GM18861 (cell line): ENCODE measurements around the gene ZNF519.
"Not testable (repeated sequence)": the region's sequence is repeated elsewhere in the genome, so short reads cannot be mapped to it uniquely, and the experiment has no call there.

Experiments
- ATAC-seq: cut with Tn5 transposase; IDR thresholded peaks from one replicate; pipeline ENCODE4 v1.9.1; 2021; ENCODE audit not compliant: unreplicated experiment

Gene ZNF519

DNA sequence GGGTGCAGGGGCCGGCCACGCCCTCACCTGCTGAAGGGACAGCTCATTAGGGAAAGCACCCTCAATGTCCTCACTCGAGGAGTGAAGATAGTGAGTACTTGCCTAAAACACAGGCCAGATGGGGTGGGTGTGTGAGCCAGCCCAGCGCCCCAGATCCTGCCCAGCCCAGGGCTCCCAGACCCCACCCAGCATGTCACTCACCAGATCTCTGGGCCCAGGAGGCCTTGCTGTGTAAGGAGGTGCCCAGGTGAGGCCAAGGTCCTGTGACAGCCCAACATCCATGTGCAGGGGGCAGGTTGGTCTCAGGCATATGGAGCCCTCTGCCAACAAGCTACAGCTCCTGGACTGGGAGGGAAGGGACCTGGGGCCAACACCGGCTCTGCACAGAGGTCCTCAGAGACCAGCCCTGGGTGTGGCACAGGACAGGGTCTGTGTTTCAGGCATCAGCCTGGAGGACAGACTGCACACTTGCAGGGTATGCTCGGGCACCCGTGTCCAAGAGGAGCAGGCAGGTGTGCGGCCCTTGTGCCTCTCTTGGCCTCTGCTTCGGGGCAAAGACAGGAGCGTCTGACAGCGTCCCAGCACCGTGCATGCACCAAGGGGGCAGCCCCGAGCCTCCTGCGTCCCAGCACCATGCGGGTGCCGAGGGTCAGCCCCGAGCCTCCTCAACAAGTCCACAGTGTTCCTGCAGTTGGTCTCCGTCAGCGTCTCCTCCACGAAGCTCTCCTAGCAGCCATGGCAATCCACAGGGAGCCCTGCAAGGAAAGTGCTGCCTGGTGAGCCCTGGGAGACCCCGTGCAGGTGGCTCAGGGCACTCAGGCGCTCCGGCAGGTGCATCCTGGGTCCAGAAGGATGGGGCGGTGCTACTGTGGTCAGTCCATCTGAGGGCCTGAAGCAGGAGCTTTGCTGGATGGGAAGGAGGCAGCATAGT lies 16.0 kb upstream of the ZNF519 start:
- ATAC-seq, result not testable (repeated sequence)

DNA sequence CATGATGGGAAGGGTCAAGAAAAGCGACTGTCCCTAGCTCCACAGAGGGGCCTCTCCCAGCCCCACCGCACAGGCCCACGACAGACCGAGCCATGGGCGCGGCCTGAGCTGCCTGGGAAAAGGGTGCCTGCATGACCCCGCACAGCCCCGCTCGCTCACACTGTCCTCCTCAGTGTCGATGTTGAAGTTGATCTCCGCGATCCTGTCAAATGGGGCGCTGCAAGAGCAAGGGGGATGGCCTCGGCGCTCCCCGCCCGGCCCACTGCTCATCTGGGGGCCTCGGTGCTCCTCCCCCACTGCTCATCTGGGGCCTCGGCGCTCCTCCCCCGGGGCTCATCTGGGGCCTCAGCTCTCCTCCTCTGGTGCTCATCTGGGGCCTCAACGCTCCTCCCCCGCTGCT lies 14.5 kb upstream of the ZNF519 start:
- ATAC-seq, result not testable (repeated sequence)

DNA sequence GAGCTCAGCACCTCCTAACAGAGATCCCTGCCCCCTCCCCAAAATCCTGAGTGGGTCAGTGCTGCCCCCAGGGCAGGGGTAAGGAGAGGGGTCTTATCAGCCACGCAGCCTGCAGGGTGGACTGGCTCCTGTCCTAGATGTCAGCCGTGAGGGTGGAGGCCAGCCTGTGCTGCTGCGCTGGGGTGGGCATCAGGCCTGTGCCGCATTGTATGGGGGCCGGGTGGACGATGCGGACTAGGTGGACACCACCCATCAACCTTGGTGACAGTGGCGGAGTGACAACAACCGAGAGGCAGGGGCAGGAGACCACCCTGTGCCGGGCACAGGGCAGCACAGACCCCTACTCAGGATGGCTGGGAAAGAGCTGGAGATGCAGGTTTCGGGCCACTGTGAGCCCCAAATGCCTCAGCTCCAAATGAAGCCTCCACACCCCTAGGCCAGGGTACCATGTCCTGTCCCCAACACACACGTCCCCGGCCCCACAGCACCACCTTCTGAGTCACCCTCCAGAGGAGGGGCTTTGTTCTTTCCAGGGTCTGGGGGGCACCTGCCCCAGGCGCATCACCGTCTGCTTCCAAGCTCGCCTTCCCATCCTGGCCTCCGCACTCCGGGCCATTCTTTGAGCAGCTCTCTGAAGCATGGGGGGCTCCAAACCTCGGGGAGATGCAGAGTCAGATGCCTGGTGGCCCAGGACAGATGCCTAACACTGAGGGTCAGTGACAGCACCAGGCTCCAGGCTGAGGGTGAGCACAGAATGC lies 13.5 kb upstream of the ZNF519 start:
- not testable (repeated sequence) for ATAC-seq

DNA sequence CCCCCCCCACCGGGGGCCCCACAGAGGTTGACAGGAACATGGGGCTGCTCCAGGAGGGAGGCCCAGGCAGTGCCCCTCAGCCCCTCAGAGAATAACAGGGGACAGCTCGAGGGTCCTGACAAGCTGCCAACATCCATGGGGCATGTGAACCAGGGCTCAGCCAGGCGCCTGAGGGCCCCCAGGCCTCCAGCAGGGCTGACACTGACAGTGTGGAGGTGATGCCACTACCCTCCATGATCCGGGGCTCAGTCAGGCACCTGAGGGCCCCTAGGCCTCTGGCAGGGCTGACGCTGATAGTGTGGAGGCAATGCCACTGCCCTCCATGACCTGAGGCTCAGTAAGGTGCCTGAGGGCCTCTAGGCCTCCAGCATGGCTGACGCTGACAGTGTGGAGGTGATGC lies 12.8 kb upstream of the ZNF519 start:
- ATAC-seq, result not testable (repeated sequence)

DNA sequence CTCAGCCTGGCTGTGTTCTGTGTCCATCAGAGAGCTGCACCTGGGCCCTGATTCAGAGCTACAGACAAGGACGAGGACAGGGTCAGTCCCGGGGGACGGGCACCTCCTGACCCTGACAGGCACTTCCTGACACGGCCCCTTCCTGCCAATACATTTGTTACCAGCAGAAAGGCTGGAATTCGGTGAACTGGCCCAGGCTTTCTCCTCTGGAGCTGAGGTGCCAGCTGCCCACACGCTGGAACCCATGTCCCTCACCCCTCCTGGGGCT lies 12.3 kb upstream of the ZNF519 start:
- no peak for ATAC-seq

DNA sequence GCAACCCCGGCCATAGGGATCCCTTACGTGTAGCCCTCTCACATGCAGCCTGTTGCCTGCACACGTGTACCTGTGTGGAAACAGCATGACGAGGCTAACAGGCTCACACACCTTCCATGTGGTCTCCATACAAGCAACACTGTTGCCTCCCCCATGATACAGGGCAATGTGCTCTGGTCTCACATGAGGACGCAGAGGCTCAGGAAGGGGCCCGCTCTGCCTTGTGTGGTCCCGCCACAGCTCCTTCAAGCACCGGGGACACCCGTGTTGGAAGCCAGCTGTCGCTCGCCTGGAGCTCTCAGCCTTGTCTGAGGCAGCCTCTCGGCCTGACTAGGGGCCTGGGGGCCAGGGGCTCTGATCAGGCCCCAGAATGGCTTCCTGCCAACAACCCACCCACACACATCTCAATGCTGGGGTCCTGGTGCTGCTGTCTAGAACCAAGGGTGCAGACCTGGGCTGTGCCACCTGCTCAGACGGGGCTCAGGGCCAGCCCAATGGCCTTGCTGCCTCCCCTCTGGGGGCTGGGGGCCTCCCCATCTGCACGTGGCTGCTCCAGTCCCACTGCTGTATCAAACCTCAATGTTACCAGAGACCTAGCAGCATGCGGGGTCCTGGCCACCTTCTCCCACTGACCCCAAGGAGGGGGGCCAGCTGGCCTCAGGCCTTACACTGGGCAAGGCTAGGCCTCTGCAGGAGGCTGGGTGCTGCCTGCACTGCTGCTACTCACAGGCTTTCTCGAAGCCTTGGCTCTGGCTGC lies 11.8 kb upstream of the ZNF519 start:
- ATAC-seq, result not testable (repeated sequence)

DNA sequence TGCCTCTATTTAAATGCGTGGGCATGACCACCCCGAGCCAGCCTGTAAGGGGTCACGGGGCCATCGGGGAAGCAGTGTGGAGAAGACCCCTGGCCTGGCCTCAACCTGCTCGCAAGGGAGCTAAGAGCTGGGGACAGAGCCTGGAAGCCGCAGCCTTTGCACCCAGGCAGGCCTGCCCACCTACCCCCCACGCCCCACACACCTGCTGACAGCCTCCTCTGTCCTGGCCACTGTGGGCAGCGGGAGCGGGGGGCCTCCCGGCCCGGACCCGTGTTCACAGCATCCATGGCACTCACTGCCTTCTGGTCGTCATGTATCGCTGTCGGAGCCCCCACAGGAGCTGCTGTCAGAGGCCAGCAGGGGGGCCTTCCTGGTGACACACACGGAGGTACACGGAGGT lies 11.2 kb upstream of the ZNF519 start:
- ATAC-seq, result not testable (repeated sequence)

DNA sequence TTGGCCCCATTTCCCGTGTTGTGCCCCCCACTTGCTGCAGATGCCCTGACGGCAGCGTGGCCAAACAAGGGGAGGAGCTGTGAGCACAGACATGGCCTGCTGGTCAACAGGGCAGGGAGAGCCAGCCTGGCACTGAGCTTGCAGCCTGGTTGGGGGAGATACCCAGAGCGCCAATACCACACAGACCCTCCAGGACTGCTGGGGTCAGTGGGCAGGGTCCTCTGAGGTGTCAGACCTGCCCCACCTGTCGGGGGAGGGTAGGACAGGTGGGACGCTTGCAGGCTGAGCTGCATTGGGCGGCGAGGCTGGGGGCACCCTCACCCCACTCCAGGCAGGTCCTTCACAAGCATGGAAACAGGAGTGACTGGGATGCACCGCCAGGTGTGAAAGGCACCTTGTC lies 9.9 kb upstream of the ZNF519 start:
- not testable (repeated sequence) for ATAC-seq

DNA sequence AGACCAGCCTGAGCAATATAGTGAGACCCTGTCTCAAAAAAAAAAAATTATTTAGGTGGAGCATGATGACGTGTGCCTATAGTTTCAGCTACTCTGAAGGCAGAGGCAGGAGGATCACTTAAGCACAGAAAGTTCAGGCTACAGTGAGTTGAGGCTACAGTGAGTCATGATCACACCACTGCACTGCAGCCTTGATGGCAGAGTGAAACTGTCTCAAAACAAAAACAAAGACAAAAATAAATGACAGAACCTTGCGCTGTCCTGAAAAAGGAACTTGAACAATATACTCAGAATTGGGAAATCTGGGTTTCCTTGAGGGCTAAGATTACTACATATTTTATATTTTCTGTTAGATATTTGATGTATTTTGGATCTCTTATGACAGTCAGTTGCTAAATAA lies 7.3 kb upstream of the ZNF519 start:
- ATAC-seq, result not testable (repeated sequence)

DNA sequence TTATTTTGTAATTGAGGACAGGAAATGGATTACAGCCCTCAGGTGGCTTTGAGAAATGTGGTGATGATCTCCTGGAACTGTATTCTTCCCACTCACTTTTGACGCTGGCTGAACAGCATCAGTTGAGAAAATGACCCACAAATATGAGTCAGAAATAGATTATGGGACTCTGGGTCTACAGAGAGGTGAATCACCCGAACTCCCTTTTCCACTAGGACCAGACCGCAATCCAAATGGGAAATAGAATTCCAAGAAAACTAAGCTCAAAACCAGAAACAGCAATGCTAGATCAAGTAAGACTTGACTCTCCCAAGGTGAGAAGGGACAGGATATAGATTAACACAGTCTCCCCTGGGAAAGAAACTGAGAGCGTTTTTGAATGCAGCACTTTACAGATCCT lies 5.7 kb upstream of the ZNF519 start:
- ATAC-seq, result not testable (repeated sequence)

DNA sequence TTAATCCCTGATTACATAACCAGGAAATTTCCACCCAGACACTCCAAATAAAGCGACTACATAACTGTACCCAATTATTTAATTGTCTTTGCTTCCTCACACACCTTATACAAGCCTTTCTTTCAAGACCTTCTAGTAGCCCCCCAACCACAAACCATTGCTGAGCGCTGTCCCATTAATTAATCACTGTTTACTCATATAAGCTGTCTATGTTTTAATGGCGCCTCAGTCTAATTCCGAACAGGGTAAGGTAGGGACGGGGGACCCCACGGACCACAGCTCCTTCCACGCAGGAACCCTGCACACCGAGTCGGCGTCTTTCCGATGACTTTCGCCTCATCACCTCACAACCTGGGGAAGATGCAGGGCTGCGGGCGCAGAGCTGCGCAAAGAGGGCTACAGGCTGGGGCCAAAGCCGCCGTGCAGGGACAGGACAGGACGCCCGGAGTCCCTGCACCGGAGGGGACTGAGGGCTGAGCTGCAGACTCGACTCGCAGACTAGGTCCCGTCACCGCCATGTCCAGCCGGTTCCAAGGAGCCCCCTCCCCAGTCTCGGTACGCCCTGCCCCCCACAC lies 452 bp downstream of the ZNF519 start:
- ATAC-seq, result not testable (repeated sequence)

DNA sequence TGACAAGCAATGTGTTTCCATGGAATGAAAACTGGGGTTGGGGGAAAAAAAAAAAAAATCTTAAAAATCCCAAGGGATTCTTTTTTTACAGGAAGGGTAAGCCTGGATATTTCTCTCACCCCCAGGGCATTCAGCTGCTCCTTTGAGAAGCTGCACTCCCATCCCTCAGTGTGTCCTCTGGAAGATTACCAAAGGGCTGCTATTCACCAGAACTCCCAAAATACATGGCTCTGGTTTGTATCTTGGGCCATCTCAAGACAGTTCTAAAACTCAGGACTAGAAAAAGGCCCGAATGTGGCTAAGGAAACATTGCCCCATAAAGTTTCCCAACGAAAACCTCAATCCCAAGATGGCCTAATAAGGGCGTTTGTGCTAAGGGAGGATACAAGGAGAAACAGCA lies 1.4 kb downstream of the ZNF519 start:
- ATAC-seq, result not testable (repeated sequence)

DNA sequence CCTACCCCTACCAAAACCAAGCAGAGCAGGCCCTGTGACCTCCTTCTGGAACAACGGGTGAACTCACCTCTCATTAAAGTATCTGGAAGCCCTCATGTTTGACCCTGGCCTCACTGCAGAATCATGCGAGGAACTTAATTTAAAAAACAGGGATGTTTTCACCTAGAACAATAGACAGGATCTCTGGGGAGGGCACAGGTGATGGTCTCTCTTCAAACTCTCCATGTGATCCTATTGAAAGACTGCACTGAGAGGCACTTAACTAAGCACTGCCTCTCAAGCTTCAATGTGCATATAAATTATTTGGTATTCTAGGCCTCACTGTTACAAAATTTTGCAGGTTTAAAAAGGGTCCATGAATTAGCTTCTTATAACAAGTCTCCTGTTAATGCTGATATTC lies 7.5 kb downstream of the ZNF519 start:
- no peak for ATAC-seq

DNA sequence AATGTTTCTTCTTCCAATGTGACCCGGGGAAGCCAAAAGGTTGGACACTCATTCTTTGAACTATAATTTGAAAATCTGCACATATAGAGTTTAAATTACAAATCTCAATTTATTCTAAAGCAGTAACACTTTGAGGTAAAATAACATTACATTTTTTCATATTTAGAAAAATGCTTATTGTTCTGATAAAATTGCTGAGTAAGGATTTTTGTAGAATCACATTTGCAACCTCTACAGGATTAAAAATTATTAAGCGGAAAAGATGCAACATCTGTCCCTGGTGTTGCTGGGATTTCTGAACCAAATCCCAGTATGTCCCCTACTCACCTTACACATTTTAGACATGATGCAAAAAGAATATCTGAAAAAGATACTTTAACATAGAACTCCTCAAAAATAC lies 10.1 kb downstream of the ZNF519 start:
- ATAC-seq, result no peak

DNA sequence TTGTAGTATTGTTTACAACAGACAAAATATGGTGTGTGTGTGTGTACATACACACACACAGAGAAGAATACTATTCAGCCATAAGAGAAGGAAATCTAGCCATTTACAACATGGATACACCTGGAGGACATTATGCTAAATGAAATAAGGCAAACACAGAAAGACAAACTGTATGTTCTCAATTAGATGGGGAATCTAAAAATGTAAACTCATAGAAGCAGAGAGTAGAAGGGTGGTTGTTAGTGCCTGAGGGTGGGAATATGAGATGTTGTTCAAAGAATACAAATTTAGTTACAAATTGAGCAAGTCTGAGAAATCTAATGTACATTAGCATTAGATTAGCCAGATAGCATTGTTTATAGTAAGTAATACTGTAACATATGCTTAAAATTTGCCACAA lies 11.3 kb downstream of the ZNF519 start:
- no peak for ATAC-seq

DNA sequence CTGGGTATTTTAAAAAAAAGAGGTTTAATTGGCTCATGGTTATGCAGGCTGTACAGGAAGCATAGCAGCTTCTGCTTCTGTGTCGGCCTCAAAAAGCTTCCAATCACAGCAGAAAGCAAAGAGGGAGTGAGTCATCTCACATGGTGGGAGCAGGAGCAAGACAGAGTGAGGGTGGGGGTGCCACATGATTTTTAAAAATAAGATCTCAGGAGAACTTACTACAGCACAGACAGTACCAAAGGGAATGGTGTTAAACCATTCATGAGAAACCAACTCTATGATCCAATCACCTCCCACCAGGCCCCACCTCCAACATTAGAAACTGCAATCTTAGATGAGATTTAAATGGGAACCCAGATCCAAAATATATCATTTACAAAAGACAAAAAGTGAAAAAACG lies 14.6 kb downstream of the ZNF519 start:
- no peak for ATAC-seq

DNA sequence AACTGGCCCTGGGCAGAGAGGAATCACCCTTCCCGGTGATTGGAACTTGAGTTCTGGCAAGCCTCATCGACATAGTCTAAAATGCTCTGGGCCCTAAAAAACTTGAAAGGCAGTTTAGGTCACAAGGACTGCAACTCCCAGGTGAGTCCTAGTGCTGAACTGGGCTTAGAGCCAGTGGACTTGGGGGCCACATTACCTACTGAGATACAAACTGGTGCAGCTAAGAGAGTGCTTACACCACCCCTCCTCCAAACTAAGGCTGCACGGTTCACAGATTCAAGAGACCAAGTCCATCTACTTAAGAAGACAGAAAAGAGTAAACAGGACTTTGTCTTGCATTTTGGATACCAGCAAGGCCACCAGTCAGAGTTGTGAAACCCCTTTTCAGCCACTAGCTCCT lies 25.3 kb downstream of the ZNF519 start:
- ATAC-seq, result no peak

DNA sequence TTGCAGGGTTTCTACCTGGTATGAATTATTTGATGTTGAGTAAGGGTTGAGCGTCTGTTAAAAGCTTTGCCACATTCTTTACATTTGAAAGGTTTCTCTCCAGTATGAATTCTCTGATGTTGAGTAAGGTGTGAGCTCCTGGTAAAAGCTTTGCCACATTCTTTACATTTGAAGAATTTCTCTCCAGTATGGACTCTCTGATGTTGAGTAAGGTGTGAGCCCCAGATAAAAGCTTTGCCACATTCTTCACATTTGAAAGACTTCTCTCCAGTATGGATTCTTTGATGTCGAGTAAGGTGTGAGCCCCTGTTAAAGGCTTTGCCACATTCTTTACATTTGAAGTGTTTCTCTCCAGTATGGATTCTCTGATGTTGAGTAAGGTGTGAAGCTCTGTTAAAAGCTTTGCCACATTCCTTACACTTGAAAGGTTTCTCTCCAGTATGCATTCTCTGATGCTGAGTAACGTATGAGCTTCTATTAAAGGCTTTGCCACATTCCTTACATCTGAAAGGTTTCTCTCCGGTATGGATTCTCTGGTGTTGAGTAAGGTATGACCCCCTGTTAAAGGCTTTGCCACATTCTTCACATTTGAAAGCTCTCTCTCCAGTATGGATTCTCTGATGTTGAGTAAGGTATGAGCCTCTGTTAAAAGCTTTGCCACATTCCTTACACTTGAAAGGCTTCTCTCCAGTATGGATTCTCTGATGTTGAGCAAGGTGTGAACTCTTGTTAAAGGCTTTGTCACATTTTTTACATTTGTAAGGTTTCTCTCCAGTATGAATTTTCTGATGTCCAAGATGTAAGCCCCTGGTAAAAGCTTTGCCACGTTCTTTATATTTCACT lies 27.1 kb downstream of the ZNF519 start:
- no peak for ATAC-seq

DNA sequence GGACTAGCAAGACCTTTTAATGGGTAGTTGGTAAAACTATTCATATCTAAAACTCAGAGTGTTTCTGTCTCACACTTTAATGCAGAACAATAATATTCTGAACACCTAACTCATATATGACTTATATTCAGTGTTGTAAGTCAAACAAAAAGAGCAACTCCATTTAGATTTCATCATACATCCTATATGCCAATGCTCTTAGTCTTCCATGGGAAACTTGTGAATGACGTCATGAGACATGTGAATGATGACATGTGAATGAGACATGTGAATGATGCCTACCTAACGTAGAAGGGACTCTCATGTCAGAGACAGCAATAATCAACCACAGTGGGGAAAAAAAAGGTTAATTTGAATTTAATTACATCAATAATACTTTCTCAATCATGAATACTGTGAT lies 28.0 kb downstream of the ZNF519 start:
- no peak for ATAC-seq

DNA sequence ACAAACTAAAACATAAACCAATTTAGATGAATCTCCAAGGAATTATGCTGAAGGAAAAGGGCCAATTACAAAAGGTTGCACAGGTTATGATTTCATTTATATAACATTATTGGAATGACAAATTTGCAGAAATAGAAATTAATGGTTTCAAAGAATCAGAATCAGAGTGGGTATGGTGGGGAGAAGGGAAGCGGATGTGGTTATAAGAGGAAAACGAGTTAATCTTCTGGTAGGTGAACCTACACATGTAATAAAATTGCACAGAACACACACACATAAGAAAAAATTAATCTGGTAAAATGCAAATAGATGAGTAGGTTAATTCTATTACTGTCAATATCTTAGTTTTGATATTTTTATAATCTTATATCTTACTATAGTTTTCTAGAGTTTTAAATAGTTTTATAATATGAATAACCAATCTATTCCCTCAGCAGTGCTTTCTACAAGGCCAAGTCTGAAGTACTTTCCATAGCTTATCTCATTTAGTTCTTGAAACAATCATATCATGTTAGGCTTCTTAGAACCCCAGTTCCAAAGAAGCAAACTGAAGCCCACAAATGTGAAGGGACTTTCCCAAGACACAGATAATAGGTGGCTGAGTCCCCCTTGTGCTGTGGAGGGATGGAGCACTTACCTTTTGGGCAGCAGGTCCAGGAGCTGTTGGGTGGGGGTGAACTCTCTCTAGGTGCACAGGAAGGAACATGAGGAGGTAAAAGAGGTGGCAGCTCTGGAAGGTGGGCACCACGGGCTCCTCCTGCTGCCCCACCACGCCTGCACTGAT lies 31.5 kb downstream of the ZNF519 start:
- ATAC-seq, result no peak
